ENCODE measurements around the gene CADM1.

CADM1 gene

GRCh38 chr11:115311949-115312348 is 192.3 kb downstream of the CADM1 start:
- no peaks in the 10 kb centered on the region for H3K9me3 Mint-ChIP-seq
- DNase-seq (no peak), ATAC-seq (replicated peaks) (no peak)
- no peak overlapping the region for H3K4me3 Mint-ChIP-seq
- H3K27ac Mint-ChIP-seq: no peak overlapping the region
- H3K4me1 Mint-ChIP-seq (ENCODE audit: low read depth in 2 of 2): no peaks in the 10 kb centered on the region
- no peaks in the 10 kb centered on the region for H3K36me3 Mint-ChIP-seq (ENCODE audit: insufficient read depth)
- peaks cover 7 to 9% of the 10 kb centered on the region in 2 donors for H3K27me3 Mint-ChIP-seq

- H3K4me1 Mint-ChIP-seq (ENCODE audit: low read depth in 2 of 2): peaks cover 0 to 4% of the 10 kb centered on the region in 2 donors
- no peak overlapping the region for H3K27ac Mint-ChIP-seq
- no peaks in the 10 kb centered on the region for H3K36me3 Mint-ChIP-seq (ENCODE audit: insufficient read depth)
- H3K9me3 Mint-ChIP-seq: no peaks in the 10 kb centered on the region
- H3K27me3 Mint-ChIP-seq: peaks cover 0 to 7% of the 10 kb centered on the region in 2 donors
- DNase-seq: no peak
- no peak overlapping the region for H3K4me3 Mint-ChIP-seq
- ATAC-seq (replicated peaks): no peak
These were observed 197.5 kb downstream of the CADM1 start for GRCh38 chr11:115306689-115307088.

- Mint-ChIP-seq H3K4me1 (ENCODE audit: low read depth in 2 of 2) (peaks cover 0 to 4% of the 10 kb centered on the region in 2 donors), H3K27me3 (no peaks in the 10 kb centered on the region), H3K36me3 (ENCODE audit: insufficient read depth) (no peaks in the 10 kb centered on the region), H3K27ac (no peak overlapping the region), H3K9me3 (no peaks in the 10 kb centered on the region), H3K4me3 (no peak overlapping the region)
- ATAC-seq (replicated peaks) (no peak), DNase-seq (no peak)
These were observed 199.3 kb downstream of the CADM1 start for GRCh38 chr11:115304774-115305472.

- no peak for DNase-seq
- Mint-ChIP-seq H3K4me3 (no peak overlapping the region), H3K27me3 (no peaks in the 10 kb centered on the region), H3K27ac (no peak overlapping the region), H3K9me3 (no peaks in the 10 kb centered on the region), H3K4me1 (ENCODE audit: low read depth in 2 of 2) (peaks cover 0 to 4% of the 10 kb centered on the region in 2 donors), H3K36me3 (ENCODE audit: insufficient read depth) (no peaks in the 10 kb centered on the region)
- ATAC-seq (replicated peaks): no peak
These were observed 200.2 kb downstream of the CADM1 start for GRCh38 chr11:115303929-115304531.

DNA sequence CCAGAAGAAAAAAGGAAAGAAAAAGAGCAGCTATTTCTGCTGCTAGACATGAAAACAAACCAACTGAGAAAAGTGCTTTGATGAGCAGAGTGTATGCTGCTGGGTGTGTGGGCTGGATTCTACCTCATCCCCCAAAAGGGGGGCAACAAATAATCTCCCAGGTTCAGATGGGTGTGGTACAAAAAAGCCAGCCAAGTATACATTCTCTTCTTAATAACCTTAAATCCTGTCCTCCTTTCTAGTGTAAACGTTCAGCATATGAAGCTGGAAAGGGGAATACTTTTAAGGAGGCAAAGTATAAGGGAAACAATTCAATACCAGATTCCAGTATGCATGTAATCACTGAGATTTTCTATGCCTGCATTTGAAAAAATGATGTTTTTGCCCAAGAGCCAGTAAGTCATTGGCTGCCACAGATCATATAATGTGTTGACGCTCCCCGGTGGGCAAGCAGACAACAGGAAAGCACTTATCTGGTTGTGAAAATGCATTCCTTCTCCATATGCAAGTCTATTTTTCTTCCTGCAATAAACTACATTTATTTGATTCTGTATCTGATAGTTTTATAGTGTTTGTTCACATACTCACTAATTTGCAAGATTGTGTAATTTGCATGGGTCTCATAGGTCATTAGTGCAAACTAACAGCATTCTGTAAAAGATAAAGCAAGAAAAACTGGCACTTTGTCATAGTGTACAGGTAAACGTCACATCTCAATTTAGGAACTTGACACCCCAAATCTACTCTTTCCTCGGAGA is 201.1 kb downstream of the CADM1 start:
- ATAC-seq (replicated peaks) (no peak), DNase-seq (no peak)
- Mint-ChIP-seq H3K27me3 (no peaks in the 10 kb centered on the region), H3K4me3 (no peak overlapping the region), H3K9me3 (no peaks in the 10 kb centered on the region), H3K36me3 (ENCODE audit: insufficient read depth) (no peaks in the 10 kb centered on the region), H3K27ac (no peak overlapping the region), H3K4me1 (ENCODE audit: low read depth in 2 of 2) (peaks cover 0 to 4% of the 10 kb centered on the region in 2 donors)

DNA sequence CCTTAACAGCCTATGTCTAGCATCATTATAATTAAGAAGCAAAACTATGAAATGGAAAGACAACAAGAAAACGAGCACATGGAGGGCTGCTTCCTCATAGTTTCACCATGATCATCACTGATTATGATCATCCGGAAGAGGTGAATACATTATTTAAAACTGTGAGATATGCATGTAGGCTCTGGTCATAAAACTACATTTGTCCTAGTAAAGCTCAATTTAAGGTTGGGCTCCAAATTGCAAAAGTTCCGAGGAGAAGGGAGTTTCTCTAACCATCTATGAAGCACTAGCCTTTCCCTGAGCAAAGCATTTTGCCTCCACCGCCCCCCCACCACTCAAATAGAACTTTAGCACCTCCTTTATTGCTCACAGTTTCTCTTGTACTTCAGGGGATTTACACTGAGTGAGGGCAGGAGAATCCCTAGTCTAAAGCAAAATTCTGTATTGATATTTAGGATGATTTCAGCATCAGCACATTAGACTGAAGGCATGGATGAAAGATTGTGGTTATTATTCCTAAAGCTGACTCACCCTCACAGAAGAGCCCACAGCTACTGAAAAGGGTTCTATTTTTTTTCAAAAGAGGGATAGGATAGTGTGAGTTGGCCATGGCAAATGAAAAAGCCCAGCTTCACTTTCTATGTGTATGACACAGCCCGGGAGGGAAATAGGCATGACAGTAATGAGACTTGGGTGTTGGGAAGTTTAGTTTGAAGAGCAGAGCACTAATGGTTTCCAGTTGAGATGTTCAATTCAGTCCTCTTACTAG is 203.4 kb downstream of the CADM1 start:
- ATAC-seq (replicated peaks) (no peak), DNase-seq (no peak)
- Mint-ChIP-seq H3K4me1 (ENCODE audit: low read depth in 2 of 2) (peaks cover 0 to 4% of the 10 kb centered on the region in 2 donors), H3K36me3 (ENCODE audit: insufficient read depth) (no peaks in the 10 kb centered on the region), H3K27ac (peak overlapping the region in 1 of 2 donors; percentile 12), H3K9me3 (no peaks in the 10 kb centered on the region), H3K4me3 (no peak overlapping the region), H3K27me3 (no peaks in the 10 kb centered on the region)

- no peak for ATAC-seq (replicated peaks)
- Mint-ChIP-seq H3K36me3 (ENCODE audit: insufficient read depth) (no peaks in the 10 kb centered on the region), H3K27me3 (no peaks in the 10 kb centered on the region), H3K4me3 (no peak overlapping the region), H3K4me1 (ENCODE audit: low read depth in 2 of 2) (peaks cover 0 to 9% of the 10 kb centered on the region in 2 donors), H3K27ac (no peak overlapping the region), H3K9me3 (no peaks in the 10 kb centered on the region)
- no peak for DNase-seq
These were observed 205.8 kb downstream of the CADM1 start for GRCh38 chr11:115298300-115299012.

DNA sequence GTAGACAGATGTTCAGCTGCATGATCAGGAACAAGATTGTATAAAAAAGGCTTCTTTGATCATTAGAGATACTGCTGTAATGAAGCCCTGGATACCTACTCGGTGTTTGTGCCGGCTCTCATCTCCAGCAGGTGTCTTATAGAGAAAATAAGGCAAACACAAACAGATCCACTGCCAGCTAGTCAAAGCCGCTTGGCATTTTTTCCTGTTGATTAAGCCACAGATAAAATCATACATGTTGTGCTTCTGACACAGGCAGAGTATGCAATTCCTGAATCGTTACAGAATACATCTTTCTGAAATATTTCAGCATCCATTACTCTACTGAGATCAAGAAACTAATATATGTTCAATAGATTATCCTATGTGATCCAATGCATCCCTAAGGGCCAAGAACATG is 206.9 kb downstream of the CADM1 start:
- Mint-ChIP-seq H3K36me3 (ENCODE audit: insufficient read depth) (no peaks in the 10 kb centered on the region), H3K4me3 (no peak overlapping the region), H3K27me3 (no peaks in the 10 kb centered on the region), H3K4me1 (ENCODE audit: low read depth in 2 of 2) (peaks cover 0 to 5% of the 10 kb centered on the region in 2 donors), H3K9me3 (no peaks in the 10 kb centered on the region), H3K27ac (no peak overlapping the region)
- ATAC-seq (replicated peaks) (no peak), DNase-seq (no peak)

DNA sequence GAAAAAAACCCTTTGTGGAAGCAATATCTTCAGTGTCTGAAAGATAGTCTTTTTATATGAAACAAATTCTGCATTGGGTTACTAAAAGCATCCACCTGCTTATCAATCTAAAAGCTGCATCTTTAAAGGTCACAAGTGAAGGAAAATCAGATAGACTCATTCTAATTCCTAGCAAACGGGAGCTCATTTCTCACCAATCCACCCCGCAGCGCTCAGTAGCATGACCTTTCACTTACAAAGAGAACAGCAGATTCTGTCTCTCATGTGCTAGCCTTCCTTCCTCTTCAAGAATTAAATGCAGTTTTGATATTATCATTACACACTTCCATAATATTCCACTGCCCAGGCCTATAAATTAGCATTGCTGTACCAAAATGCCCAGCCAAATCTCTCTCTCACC is 212.9 kb downstream of the CADM1 start:
- Mint-ChIP-seq H3K4me1 (ENCODE audit: low read depth in 2 of 2) (peaks cover 0 to 5% of the 10 kb centered on the region in 2 donors), H3K9me3 (no peaks in the 10 kb centered on the region), H3K4me3 (no peak overlapping the region), H3K36me3 (ENCODE audit: insufficient read depth) (no peaks in the 10 kb centered on the region), H3K27me3 (no peaks in the 10 kb centered on the region), H3K27ac (no peak overlapping the region)
- DNase-seq (no peak), ATAC-seq (replicated peaks) (no peak)

DNA sequence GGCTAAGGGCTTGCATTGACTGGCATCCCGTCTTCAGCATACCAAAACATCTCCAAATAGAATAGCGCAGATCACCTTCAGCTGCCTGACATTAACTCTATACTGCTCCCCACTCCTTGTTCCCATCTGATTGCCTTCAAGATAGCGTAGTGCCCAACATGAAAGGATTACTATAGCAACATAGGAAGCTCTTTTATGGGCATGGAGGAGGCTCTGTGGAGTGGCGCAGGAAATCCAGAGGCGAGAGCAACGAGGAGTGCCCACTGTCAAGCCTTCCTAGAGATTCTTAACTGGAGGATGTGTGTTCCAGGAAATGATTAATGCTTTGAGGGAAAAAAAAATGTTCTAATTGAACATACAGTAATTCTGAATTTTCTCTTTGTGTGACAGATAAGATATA is 213.3 kb downstream of the CADM1 start:
- H3K4me3 Mint-ChIP-seq: no peak overlapping the region
- DNase-seq: no peak

GRCh38 chr11:115290479-115290878 is 213.7 kb downstream of the CADM1 start:
- H3K36me3 Mint-ChIP-seq (ENCODE audit: insufficient read depth): no peaks in the 10 kb centered on the region
- no peaks in the 10 kb centered on the region for H3K27me3 Mint-ChIP-seq
- DNase-seq: no peak
- H3K4me3 Mint-ChIP-seq: no peak overlapping the region
- no peak overlapping the region for H3K27ac Mint-ChIP-seq
- peaks cover 0 to 5% of the 10 kb centered on the region in 2 donors for H3K4me1 Mint-ChIP-seq (ENCODE audit: low read depth in 2 of 2)
- no peak for ATAC-seq (replicated peaks)
- no peaks in the 10 kb centered on the region for H3K9me3 Mint-ChIP-seq

More for the DNA sequence above, 213.3 kb downstream of the CADM1 start:
- Mint-ChIP-seq H3K36me3 (ENCODE audit: insufficient read depth) (no peaks in the 10 kb centered on the region), H3K27ac (no peak overlapping the region), H3K9me3 (no peaks in the 10 kb centered on the region), H3K4me1 (ENCODE audit: low read depth in 2 of 2) (peaks cover 0 to 5% of the 10 kb centered on the region in 2 donors), H3K27me3 (no peaks in the 10 kb centered on the region)
- no peak for ATAC-seq (replicated peaks)

DNA sequence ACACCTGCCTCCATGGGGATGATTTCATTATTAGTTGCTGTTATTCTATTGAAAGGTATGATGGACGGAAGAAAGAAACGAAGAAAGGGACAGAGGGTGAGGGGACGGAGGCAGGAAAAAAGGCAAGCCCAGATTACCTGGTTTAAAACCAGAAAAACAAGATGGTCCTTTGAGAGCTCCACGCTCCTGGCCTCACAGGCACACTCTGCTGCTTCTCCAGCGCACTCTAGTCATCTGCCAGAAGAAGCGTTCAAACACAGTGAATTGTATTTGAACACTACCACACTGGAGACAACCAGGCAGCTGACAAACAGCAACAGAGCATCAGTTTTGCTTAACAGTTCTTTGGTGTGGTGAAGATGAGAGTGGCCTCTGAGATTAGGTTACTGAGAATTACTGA is 216.9 kb downstream of the CADM1 start:
- no peak overlapping the region for H3K27ac Mint-ChIP-seq
- H3K4me1 Mint-ChIP-seq (ENCODE audit: low read depth in 2 of 2): no peaks in the 10 kb centered on the region
- ATAC-seq (replicated peaks) (no peak), DNase-seq (no peak)
- no peaks in the 10 kb centered on the region for H3K27me3 Mint-ChIP-seq
- H3K9me3 Mint-ChIP-seq: no peaks in the 10 kb centered on the region
- H3K36me3 Mint-ChIP-seq (ENCODE audit: insufficient read depth): no peaks in the 10 kb centered on the region
- H3K4me3 Mint-ChIP-seq: no peak overlapping the region

DNA sequence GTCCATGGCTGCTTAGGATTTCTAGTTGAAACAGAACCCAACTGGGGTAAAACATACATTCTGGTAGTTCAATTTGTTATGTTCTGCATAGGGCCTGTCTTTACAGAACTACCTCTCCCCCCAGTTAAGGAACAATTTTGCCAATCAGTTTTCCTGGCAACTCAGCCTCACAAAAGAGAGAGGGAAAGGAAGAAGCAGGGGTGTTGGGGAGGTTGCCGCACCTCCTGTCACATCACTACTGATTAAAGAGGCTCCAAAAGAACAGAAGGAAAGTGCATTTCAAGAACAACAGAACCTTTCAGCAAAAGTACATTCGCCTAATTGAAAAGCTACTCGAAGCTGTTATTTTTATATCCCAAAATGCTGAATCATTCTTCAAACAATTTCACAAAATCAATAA is 217.6 kb downstream of the CADM1 start:
- ATAC-seq (replicated peaks): no peak
- H3K4me3 Mint-ChIP-seq: no peak overlapping the region
- no peaks in the 10 kb centered on the region for H3K9me3 Mint-ChIP-seq
- no peaks in the 10 kb centered on the region for H3K27me3 Mint-ChIP-seq
- DNase-seq: no peak
- no peaks in the 10 kb centered on the region for H3K4me1 Mint-ChIP-seq (ENCODE audit: low read depth in 2 of 2)
- H3K27ac Mint-ChIP-seq: no peak overlapping the region
- no peaks in the 10 kb centered on the region for H3K36me3 Mint-ChIP-seq (ENCODE audit: insufficient read depth)

All from effector memory CD8-positive, alpha-beta T cell (primary cell).